ENCODE measurements around the gene DTD1. TPM values are rescaled to one million over a fixed set of nuclear protein-coding genes. Genes with fewer than 3 reads are reported as not detected.

The DTD1 gene
- polyA plus RNA-seq, 2 donors = 9.7 to 27.4 TPM

GRCh38 chr20:18571009-18571408, 16.8 kb upstream of the DTD1 start:
- H3K27me3 ChIP-seq (ENCODE audit: control insufficient read depth in 1 of 2, insufficient read depth in 2 of 2, low read length in 2 of 2) = no peaks in the 10 kb centered on the region

GRCh38 chr20:18571578-18571977, 16.3 kb upstream of the DTD1 start:
- no peaks in the 10 kb centered on the region for H3K27me3 ChIP-seq (ENCODE audit: control insufficient read depth in 1 of 2, insufficient read depth in 2 of 2, low read length in 2 of 2)
- H3K36me3 ChIP-seq (ENCODE audit: control insufficient read depth in 2 of 2, insufficient read depth in 2 of 2, low read length in 1 of 2) = peaks cover 0 to 7% of the 10 kb centered on the region in 2 donors
- no peaks in the 10 kb centered on the region for H3K9me3 ChIP-seq (ENCODE audit: control insufficient read depth in 2 of 2, insufficient read depth in 1 of 2, low read depth in 1 of 2, low read length in 1 of 2)
- no peaks in the 10 kb centered on the region for H3K4me1 ChIP-seq (ENCODE audit: control insufficient read depth in 2 of 2, insufficient read depth in 2 of 2, low read length in 1 of 2)
- no peak overlapping the region for H3K4me3 ChIP-seq (ENCODE audit: low read depth in 1 of 2, low read length in 2 of 2)
- no peak overlapping the region for H3K27ac ChIP-seq (ENCODE audit: low read depth in 2 of 2, low read length in 1 of 2)
- 93% methylated on average over 2 of the region's 2 CpGs for WGBS, 2 donors

More at GRCh38 chr20:18571009-18571408, 16.8 kb upstream of the DTD1 start:
- Histone ChIP-seq H3K4me3 (ENCODE audit: low read depth in 1 of 2, low read length in 2 of 2) (no peak overlapping the region), H3K36me3 (ENCODE audit: control insufficient read depth in 2 of 2, insufficient read depth in 2 of 2, low read length in 1 of 2) (peaks cover 0 to 7% of the 10 kb centered on the region in 2 donors), H3K4me1 (ENCODE audit: control insufficient read depth in 2 of 2, insufficient read depth in 2 of 2, low read length in 1 of 2) (no peaks in the 10 kb centered on the region), H3K9me3 (ENCODE audit: control insufficient read depth in 2 of 2, insufficient read depth in 1 of 2, low read depth in 1 of 2, low read length in 1 of 2) (no peaks in the 10 kb centered on the region), H3K27ac (ENCODE audit: low read depth in 2 of 2, low read length in 1 of 2) (no peak overlapping the region)
- WGBS, 2 donors = 95% methylated on average over 2 of the region's 2 CpGs

- 75 to 76% methylated on average over 6 of the region's 6 CpGs for WGBS, 2 donors
- Histone ChIP-seq H3K4me1 (ENCODE audit: control insufficient read depth in 2 of 2, insufficient read depth in 2 of 2, low read length in 1 of 2) (no peaks in the 10 kb centered on the region), H3K9me3 (ENCODE audit: control insufficient read depth in 2 of 2, insufficient read depth in 1 of 2, low read depth in 1 of 2, low read length in 1 of 2) (no peaks in the 10 kb centered on the region), H3K4me3 (ENCODE audit: low read depth in 1 of 2, low read length in 2 of 2) (no peak overlapping the region), H3K27ac (ENCODE audit: low read depth in 2 of 2, low read length in 1 of 2) (no peak overlapping the region), H3K27me3 (ENCODE audit: control insufficient read depth in 1 of 2, insufficient read depth in 2 of 2, low read length in 2 of 2) (no peaks in the 10 kb centered on the region), H3K36me3 (ENCODE audit: control insufficient read depth in 2 of 2, insufficient read depth in 2 of 2, low read length in 1 of 2) (no peaks in the 10 kb centered on the region)
Measured at GRCh38 chr20:18577942-18578341, 9.9 kb upstream of the DTD1 start.

- Histone ChIP-seq H3K9me3 (ENCODE audit: control insufficient read depth in 2 of 2, insufficient read depth in 1 of 2, low read depth in 1 of 2, low read length in 1 of 2) (no peaks in the 10 kb centered on the region), H3K36me3 (ENCODE audit: control insufficient read depth in 2 of 2, insufficient read depth in 2 of 2, low read length in 1 of 2) (no peaks in the 10 kb centered on the region), H3K4me3 (ENCODE audit: low read depth in 1 of 2, low read length in 2 of 2) (no peak overlapping the region), H3K4me1 (ENCODE audit: control insufficient read depth in 2 of 2, insufficient read depth in 2 of 2, low read length in 1 of 2) (no peaks in the 10 kb centered on the region), H3K27ac (ENCODE audit: low read depth in 2 of 2, low read length in 1 of 2) (no peak overlapping the region), H3K27me3 (ENCODE audit: control insufficient read depth in 1 of 2, insufficient read depth in 2 of 2, low read length in 2 of 2) (no peaks in the 10 kb centered on the region)
- WGBS, 2 donors = 64% methylated on average over 6 of the region's 6 CpGs
Measured at GRCh38 chr20:18578581-18578980, 9.3 kb upstream of the DTD1 start.

GRCh38 chr20:18580012-18580411, 7.8 kb upstream of the DTD1 start:
- WGBS, 2 donors = 87 to 90% methylated on average over 4 of the region's 4 CpGs
- Histone ChIP-seq H3K27me3 (ENCODE audit: control insufficient read depth in 1 of 2, insufficient read depth in 2 of 2, low read length in 2 of 2) (no peaks in the 10 kb centered on the region), H3K9me3 (ENCODE audit: control insufficient read depth in 2 of 2, insufficient read depth in 1 of 2, low read depth in 1 of 2, low read length in 1 of 2) (no peaks in the 10 kb centered on the region), H3K4me1 (ENCODE audit: control insufficient read depth in 2 of 2, insufficient read depth in 2 of 2, low read length in 1 of 2) (no peaks in the 10 kb centered on the region), H3K27ac (ENCODE audit: low read depth in 2 of 2, low read length in 1 of 2) (no peak overlapping the region), H3K36me3 (ENCODE audit: control insufficient read depth in 2 of 2, insufficient read depth in 2 of 2, low read length in 1 of 2) (no peaks in the 10 kb centered on the region), H3K4me3 (ENCODE audit: low read depth in 1 of 2, low read length in 2 of 2) (no peak overlapping the region)

GRCh38 chr20:18585134-18585533, 2.7 kb upstream of the DTD1 start:
- Histone ChIP-seq H3K4me3 (ENCODE audit: low read depth in 1 of 2, low read length in 2 of 2) (no peak overlapping the region), H3K9me3 (ENCODE audit: control insufficient read depth in 2 of 2, insufficient read depth in 1 of 2, low read depth in 1 of 2, low read length in 1 of 2) (no peaks in the 10 kb centered on the region), H3K36me3 (ENCODE audit: control insufficient read depth in 2 of 2, insufficient read depth in 2 of 2, low read length in 1 of 2) (no peaks in the 10 kb centered on the region), H3K4me1 (ENCODE audit: control insufficient read depth in 2 of 2, insufficient read depth in 2 of 2, low read length in 1 of 2) (peaks cover 0 to 2% of the 10 kb centered on the region in 2 donors), H3K27ac (ENCODE audit: low read depth in 2 of 2, low read length in 1 of 2) (no peak overlapping the region), H3K27me3 (ENCODE audit: control insufficient read depth in 1 of 2, insufficient read depth in 2 of 2, low read length in 2 of 2) (no peaks in the 10 kb centered on the region)
- 93 to 97% methylated on average over 2 of the region's 2 CpGs for WGBS, 2 donors

- Histone ChIP-seq H3K4me3 (ENCODE audit: low read depth in 1 of 2, low read length in 2 of 2) (peak overlapping the region; percentile 78 to 85), H3K4me1 (ENCODE audit: control insufficient read depth in 2 of 2, insufficient read depth in 2 of 2, low read length in 1 of 2) (peaks cover 0 to 2% of the 10 kb centered on the region in 2 donors), H3K27ac (ENCODE audit: low read depth in 2 of 2, low read length in 1 of 2) (no peak overlapping the region), H3K27me3 (ENCODE audit: control insufficient read depth in 1 of 2, insufficient read depth in 2 of 2, low read length in 2 of 2) (no peaks in the 10 kb centered on the region), H3K9me3 (ENCODE audit: control insufficient read depth in 2 of 2, insufficient read depth in 1 of 2, low read depth in 1 of 2, low read length in 1 of 2) (no peaks in the 10 kb centered on the region), H3K36me3 (ENCODE audit: control insufficient read depth in 2 of 2, insufficient read depth in 2 of 2, low read length in 1 of 2) (no peaks in the 10 kb centered on the region)
- WGBS, 2 donors = 11% methylated on average over 18 of the region's 18 CpGs
Measured at GRCh38 chr20:18588574-18588933, 700 bp downstream of the DTD1 start.

GRCh38 chr20:18589941-18590674, 2.3 kb downstream of the DTD1 start:
- H3K4me1 ChIP-seq (ENCODE audit: control insufficient read depth in 2 of 2, insufficient read depth in 2 of 2, low read length in 1 of 2) = peaks cover 0 to 2% of the 10 kb centered on the region in 2 donors
- no peaks in the 10 kb centered on the region for H3K36me3 ChIP-seq (ENCODE audit: control insufficient read depth in 2 of 2, insufficient read depth in 2 of 2, low read length in 1 of 2)
- WGBS, 2 donors = 91 to 95% methylated on average over 8 of the region's 8 CpGs
- H3K9me3 ChIP-seq (ENCODE audit: control insufficient read depth in 2 of 2, insufficient read depth in 1 of 2, low read depth in 1 of 2, low read length in 1 of 2) = no peaks in the 10 kb centered on the region
- no peak overlapping the region for H3K4me3 ChIP-seq (ENCODE audit: low read depth in 1 of 2, low read length in 2 of 2)
- H3K27me3 ChIP-seq (ENCODE audit: control insufficient read depth in 1 of 2, insufficient read depth in 2 of 2, low read length in 2 of 2) = no peaks in the 10 kb centered on the region
- H3K27ac ChIP-seq (ENCODE audit: low read depth in 2 of 2, low read length in 1 of 2) = no peak overlapping the region

- Histone ChIP-seq H3K4me1 (ENCODE audit: control insufficient read depth in 2 of 2, insufficient read depth in 2 of 2, low read length in 1 of 2) (no peaks in the 10 kb centered on the region), H3K27me3 (ENCODE audit: control insufficient read depth in 1 of 2, insufficient read depth in 2 of 2, low read length in 2 of 2) (no peaks in the 10 kb centered on the region), H3K9me3 (ENCODE audit: control insufficient read depth in 2 of 2, insufficient read depth in 1 of 2, low read depth in 1 of 2, low read length in 1 of 2) (no peaks in the 10 kb centered on the region), H3K27ac (ENCODE audit: low read depth in 2 of 2, low read length in 1 of 2) (no peak overlapping the region), H3K36me3 (ENCODE audit: control insufficient read depth in 2 of 2, insufficient read depth in 2 of 2, low read length in 1 of 2) (peaks cover 2 to 3% of the 10 kb centered on the region in 2 donors), H3K4me3 (ENCODE audit: low read depth in 1 of 2, low read length in 2 of 2) (no peak overlapping the region)
Measured at GRCh38 chr20:18596270-18596669, 8.4 kb downstream of the DTD1 start.

- H3K36me3 ChIP-seq (ENCODE audit: control insufficient read depth in 2 of 2, insufficient read depth in 2 of 2, low read length in 1 of 2) = peaks cover 0 to 3% of the 10 kb centered on the region in 2 donors
- no peak overlapping the region for H3K4me3 ChIP-seq (ENCODE audit: low read depth in 1 of 2, low read length in 2 of 2)
- H3K4me1 ChIP-seq (ENCODE audit: control insufficient read depth in 2 of 2, insufficient read depth in 2 of 2, low read length in 1 of 2) = no peaks in the 10 kb centered on the region
- H3K27me3 ChIP-seq (ENCODE audit: control insufficient read depth in 1 of 2, insufficient read depth in 2 of 2, low read length in 2 of 2) = no peaks in the 10 kb centered on the region
- H3K9me3 ChIP-seq (ENCODE audit: control insufficient read depth in 2 of 2, insufficient read depth in 1 of 2, low read depth in 1 of 2, low read length in 1 of 2) = no peaks in the 10 kb centered on the region
- H3K27ac ChIP-seq (ENCODE audit: low read depth in 2 of 2, low read length in 1 of 2) = no peak overlapping the region
Measured at GRCh38 chr20:18609741-18610140, 21.9 kb downstream of the DTD1 start.
